ENCODE results near the gene SRSF5.

DNA sequence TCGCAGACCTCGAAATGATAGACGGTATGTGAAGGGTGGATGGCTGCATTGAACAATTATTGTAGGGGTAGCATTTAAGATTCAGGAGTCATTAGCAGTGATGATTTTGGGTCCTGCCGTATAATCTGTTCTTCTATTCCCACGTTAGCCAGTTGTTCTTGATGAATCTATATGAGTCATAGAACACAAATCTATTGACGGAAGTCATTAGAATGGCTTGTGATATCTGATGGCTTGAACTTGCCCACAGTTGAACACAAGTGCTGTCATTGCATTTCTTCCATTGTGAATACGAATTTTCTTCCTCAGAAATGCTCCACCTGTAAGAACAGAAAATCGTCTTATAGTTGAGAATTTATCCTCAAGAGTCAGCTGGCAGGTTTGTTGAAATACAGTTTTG, 1.9 kb downstream of the SRSF5 start:
- TF ChIP-seq, protein P1, sequence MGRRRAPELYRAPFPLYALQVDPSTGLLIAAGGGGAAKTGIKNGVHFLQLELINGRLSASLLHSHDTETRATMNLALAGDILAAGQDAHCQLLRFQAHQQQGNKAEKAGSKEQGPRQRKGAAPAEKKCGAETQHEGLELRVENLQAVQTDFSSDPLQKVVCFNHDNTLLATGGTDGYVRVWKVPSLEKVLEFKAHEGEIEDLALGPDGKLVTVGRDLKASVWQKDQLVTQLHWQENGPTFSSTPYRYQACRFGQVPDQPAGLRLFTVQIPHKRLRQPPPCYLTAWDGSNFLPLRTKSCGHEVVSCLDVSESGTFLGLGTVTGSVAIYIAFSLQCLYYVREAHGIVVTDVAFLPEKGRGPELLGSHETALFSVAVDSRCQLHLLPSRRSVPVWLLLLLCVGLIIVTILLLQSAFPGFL (CRISPR knock-in tag; IDR thresholded peaks at IDR 0.05; ENCODE audit: borderline replicate concordance), result no peak
- no peak for TF ChIP-seq ELF4 (CRISPR knock-in tag; IDR thresholded peaks at IDR 0.05; ENCODE audit: low read depth)
- no peak for TF ChIP-seq ZNF121 (CRISPR knock-in tag; IDR thresholded peaks at IDR 0.05)
